HUDEP-2 (cell line): ENCODE measurements around the gene ABHD3.
"Not testable (repeated sequence)": the region's sequence is repeated elsewhere in the genome, so short reads cannot be mapped to it uniquely, and the experiment has no call there.

Source experiments
- DNase-seq, 76 experiments: peaks; one replicate each; lab custom pipeline; 2025; ENCODE audit not compliant: unreplicated experiment in 76 of 76; lab: John Stamatoyannopoulos, UW

ABHD3 gene

DNA sequence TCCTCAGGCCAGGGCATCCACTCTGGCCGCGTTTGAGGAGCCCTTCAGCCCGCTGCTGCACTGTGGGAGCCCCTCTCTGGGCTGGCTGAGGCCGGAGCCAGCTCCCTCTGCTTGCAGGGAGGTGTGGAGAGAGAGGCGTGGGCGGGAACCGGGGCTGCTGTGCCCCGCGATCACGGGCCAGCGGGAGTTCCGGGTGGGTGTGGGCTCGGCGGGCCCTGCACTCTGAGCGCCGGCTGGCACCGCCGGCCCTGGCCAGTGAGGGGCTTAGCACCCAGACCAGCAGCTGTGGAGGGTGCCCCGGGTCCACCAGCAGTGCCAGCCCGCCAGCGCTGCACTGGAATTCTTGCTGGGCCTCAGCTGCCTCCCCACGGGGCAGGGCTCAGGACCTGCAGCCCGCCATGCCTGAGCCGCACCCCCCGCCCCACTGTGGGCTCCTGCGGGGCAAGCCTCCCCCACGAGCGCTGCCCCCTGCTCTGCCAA, 1.9 kb upstream of the ABHD3 start:
- DNase-seq = no peak

DNA sequence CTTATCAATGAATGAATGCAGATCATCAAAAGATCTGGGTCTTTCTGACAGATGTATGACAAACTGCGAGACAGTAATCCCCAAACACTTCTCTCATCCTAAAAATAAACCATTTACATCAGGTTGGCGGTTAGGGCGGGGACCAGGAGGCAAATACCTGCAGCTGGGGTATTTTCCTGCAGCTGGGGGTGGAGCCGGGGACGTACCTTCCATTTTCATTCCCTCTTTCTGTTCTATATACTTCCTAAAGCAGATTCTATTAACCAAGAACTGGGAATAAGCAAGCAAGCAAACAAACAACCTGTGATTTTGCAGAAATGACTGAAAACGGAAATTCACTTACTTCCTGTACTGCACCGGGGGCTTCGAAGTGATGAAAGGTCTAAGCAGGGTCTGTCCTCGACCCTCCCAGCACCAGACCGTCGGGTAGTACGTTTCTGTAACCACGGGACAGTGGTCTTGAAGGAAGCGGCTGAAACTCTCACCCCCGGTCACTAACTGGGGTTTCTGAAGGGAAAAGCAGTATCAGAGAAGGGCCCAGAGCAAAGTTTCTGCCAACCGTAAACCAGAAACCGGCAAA, 1.2 kb downstream of the ABHD3 start:
- peak in 2 of 76 experiments; percentile 13 to 50 for DNase-seq

DNA sequence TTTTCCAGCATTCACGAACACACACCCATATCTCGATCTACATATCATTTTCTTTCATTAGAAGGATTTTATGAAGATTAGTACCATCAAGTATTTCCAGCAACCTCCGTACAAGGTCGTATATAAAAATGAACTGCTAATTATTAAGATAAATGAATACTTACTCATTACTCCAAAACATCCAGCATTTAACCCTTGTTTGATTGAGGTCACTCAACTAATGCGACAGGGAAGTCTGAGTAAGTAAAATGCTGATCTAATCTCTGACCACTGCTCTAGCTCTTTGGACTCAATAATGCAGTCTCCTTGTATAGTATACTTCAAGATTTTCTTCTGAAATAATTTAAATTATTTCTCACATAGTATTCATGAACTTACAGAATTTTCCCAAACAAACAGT, 2.0 kb downstream of the ABHD3 start:
- DNase-seq = no peak

GRCh38 chr18:21701621-21702020, 3.0 kb downstream of the ABHD3 start:
- no peak for DNase-seq

DNA sequence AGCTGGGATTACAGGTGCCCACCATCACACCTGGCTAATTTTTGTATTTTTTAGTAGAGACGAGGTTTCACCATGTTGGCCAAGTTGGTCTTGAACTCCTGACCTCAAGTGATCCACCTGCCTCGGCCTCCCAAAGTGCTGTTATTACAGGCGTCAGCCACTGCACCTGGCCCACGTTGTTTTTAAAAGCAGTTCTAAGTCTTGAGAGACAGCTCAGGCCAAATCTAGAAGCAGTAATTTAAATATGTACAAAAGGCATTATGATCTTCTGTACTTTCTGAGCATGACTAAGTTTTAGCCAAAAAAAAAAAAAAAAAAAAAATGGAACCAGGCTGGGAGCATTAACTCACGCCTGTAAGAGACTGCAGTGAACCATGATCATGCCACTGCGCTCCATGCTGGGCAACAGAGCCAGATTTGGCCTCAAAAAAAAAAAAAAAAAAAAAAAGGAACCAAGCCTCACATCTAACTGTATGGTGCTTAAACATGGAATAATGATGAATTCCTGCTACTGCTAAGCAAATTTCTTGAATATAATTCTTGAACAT, 4.0 kb downstream of the ABHD3 start:
- DNase-seq = no peak

DNA sequence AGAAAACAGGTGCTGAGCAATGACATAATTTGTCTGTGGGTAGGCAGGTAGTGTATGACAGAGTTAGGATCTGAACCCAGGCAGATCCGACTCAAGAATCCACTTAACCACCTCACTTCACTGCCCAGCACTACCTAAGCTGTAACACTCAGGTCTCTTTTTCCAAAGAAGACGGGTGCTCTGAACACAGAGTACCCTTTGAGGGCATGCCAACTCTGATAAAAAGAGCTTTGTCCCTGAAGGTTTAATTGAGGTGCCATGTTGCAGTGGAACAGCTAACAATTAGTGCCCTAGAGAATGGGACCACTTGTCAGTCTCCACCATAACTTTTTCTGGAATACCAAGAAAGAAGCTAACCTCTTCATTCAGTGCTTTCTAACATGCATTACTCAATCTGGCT, 11.3 kb downstream of the ABHD3 start:
- DNase-seq = no peak

GRCh38 chr18:21689736-21690135, 14.8 kb downstream of the ABHD3 start:
- no peak for DNase-seq

- DNase-seq = peak in 22 of 76 experiments; percentile 2 to 49 (median 18)
Observed at GRCh38 chr18:21686282-21687105, 18.1 kb downstream of the ABHD3 start.

GRCh38 chr18:21685556-21685981, 19.0 kb downstream of the ABHD3 start:
- DNase-seq = not testable (repeated sequence)

DNA sequence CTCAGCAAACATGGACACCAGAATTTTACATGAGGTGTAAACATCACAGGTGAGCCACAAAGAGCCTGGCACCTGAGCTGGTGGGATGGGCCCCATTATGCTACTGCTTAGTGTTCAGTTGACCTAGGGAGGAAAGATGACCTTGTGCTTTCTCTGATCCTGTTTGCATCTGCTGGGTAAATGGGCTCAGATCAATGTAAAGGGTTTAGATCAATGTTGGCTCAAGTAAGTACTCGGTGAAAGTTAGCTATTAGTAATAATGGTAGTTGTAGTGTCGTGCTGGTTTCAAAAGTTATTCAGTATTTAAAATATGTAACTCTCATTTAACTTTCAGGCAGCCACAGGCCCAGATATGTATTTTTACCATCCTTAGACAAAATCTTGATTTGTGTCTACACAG, 19.8 kb downstream of the ABHD3 start:
- no peak for DNase-seq

GRCh38 chr18:21682371-21683051, 22.1 kb downstream of the ABHD3 start:
- DNase-seq = peak in 1 of 76 experiments; percentile 6

DNA sequence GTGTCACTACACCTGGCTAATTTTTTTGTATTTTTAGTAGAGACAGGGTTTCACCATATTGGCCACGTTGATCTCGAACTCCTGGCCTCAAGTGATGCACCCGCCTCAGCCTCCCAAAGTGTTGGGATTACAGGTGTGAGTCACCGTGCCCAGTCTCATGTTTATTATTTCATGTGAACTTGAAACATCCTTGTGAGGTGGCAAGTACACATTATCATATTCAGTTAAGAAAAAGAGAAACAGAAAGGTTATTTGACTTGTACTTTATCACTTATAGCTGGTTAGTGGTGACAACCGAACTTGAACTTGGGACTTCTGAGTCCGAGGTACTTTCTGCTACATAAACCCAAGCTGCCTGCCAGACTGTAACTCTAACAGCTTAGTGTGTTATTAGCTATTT, 24.4 kb downstream of the ABHD3 start:
- no peak for DNase-seq

- DNase-seq = no peak
Observed at GRCh38 chr18:21678859-21679258, 25.7 kb downstream of the ABHD3 start.

DNA sequence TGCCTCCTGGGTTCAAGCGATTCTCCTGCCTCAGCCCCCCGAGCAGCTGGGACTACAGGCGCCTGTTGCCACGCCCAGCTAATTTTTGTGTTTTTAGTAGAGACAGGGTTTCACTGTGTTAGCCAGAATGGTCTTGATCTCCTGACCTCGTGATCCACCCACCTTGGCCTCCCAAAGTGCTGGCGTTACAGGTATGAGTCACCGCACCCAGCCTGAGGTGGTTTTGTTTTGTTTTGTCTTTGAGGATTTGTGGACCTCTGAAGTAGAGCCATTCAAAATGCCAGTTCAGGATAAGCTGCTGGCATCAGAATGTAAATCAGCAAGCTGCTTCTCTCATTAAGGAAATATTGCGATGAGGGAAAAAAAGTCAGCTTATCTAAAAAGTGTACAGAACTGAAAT, 29.2 kb downstream of the ABHD3 start:
- DNase-seq = not testable (repeated sequence)

DNA sequence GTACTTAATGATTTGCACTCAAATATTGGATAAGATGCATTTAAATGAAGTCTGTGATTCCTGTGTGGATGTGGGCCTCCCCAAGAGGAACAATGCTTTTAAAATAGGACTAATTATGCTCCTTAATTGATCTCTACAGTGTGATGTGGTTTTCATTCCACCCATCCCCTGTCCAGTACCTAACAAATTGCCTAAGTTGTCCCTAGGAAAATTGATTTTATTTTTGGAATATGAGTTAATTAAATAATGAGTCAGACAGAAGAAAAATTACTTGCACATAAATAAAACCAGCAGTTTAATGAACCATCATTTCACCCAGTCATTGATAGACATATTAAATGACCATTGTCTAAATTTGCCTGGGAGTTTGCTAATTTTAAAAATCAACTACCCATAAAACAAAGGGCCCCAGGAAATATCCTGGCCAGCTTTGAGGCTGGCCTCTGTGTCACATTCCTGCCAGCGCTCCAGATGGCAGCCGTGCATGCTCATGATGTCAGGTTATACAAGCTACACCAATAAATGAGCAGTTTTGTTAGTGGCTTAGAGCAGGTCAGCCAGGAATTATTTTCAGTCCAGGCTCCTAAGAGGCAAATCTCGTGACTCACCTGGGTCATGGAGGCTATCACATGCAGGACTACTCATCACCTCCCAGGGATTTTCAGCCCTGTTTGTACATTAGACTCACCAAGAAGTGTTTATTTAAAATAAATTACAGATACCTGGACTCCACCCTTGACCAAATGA, 31.9 kb downstream of the ABHD3 start:
- DNase-seq = no peak

DNA sequence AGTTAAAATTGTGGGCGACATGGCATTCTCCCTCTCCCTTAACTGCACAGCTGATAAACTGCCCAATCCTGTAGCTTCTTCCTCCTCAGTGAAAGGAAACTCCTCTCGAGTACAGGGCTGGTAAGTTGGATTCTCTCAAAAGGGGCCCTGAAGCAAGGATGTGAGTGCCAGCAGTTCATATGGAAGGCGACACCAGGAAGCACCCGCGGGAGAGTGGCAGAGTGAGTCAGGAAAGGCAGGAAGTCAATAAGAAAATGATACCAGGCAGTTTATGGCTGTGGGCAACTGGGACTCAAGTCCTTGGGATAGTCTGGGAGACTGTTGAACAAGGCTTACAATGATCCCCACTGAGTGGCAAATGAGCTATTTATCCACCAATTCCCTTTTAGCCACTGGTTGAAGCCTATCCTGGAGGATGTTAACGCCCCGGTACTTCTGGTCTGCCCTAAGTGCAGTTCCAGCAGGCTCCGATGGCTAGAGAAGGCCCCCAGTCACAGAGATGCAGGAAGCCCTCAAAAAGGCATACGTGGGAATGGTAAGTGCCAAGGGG, 34.8 kb downstream of the ABHD3 start:
- no peak for DNase-seq

- DNase-seq = no peak
Observed at GRCh38 chr18:21664069-21664468, 40.5 kb downstream of the ABHD3 start.

DNA sequence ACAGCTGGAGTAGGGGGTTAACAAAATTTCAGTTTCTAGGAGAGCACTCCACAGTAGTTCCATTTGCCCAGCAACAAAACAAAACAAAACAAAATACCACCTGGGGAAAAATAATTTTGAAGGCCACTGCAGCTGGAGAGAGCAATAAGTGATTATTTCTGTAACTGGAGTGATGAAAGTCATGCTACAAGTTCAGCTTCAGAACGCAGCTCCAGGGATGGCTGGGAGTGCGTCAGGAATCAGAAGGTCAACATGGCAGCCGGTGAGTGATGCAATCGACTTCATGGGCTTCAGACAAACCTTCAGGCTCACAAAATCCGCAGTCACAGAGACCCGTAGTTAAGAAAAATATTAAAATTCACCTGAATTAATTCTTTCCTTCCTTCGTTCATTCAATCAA, 41.0 kb downstream of the ABHD3 start:
- DNase-seq = no peak

DNA sequence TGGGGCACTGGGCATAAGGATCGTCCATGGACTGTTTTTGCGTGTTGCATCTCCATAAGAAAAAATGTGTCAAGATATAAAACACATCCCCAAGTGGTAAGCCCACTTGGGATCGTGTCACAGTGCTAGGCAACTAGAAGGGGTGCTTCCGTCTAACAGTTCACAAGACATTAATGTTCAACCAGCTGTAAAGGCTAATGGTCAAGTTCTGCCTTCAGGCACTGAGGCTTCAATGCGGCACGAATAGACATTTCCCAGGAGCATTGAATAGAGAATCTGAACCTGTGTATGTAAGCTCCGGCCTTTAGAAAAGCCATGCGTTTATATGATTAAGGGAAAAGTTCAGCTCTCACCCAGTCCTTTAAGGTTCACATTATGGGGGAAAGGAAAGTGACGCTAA, 42.0 kb downstream of the ABHD3 start:
- no peak for DNase-seq

DNA sequence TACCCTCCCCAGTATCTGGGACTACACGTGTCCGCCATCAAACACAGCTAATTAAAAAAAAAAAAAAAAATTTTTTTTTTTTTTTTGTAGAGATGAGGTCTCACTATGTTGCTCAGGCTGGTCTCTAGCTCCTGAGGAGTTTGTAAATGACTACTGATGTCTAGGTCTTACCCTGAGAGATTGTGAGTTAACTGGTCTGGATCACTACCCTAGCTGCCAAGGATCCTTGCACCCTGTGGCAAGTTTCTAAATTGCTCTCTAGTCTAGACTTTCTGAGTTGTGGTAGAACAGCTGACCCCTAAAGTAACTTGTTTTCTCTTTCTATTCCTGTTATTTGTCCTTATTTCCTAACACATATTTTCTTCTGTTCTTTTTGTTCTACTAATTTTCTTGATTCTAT, 44.5 kb downstream of the ABHD3 start:
- no peak for DNase-seq
